GM12864 (cell line): ENCODE measurements around the gene TBC1D9.

ENCODE experiments used
- DNase-seq: peaks from one replicate; pipeline ENCODE4 v3.0.0-alpha.2; 2011; ENCODE audit warnings: low read depth
- H3K4me3 ChIP-seq: 2 replicates; pipeline ENCODE4 v1.5.1; 2011; ENCODE audit warnings: mild to moderate bottlenecking, low read depth, low read length, control low read depth
- TF ChIP-seq, protein P1 (sequence below): IDR thresholded peaks from 2 replicates; pipeline ENCODE4 v1.5.1; 2011; ENCODE audit warnings: low read depth, mild to moderate bottlenecking, moderate library complexity, low read length, control low read depth, inconsistent platforms; ENCODE audit errors: missing control alignments

Gene TBC1D9

DNA sequence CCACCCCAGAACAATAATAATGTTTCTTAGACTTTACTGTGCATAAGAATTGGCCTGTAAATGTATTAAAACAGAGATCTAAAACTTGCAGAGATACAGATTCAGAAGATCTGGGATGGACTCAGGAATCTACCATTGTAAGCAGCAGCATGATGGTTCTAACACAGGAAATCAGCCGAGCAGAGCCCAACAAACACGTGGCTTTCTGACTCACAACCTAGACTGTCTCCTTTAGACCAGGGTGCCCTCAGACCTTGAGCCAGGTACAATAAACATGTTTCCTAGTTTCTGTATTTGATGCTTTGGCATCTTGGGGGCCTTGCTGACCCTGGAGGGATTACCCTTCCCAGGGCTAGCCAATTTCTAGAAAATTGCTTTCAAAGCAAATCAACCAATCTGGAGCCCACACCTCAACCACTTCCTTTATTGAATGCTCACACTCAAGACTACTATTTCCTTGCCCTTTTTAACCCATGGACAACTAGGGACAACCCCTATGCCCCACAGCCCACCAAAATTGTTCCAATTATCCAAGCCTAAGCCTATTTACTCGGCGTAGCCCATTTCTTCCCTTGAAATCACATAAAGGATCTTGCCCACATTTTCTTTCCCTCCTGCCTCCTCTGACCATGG lies 80.5 kb downstream of the TBC1D9 start:
- H3K4me3 ChIP-seq: no peak overlapping the region
- DNase-seq: no peak
- TF ChIP-seq, protein P1, sequence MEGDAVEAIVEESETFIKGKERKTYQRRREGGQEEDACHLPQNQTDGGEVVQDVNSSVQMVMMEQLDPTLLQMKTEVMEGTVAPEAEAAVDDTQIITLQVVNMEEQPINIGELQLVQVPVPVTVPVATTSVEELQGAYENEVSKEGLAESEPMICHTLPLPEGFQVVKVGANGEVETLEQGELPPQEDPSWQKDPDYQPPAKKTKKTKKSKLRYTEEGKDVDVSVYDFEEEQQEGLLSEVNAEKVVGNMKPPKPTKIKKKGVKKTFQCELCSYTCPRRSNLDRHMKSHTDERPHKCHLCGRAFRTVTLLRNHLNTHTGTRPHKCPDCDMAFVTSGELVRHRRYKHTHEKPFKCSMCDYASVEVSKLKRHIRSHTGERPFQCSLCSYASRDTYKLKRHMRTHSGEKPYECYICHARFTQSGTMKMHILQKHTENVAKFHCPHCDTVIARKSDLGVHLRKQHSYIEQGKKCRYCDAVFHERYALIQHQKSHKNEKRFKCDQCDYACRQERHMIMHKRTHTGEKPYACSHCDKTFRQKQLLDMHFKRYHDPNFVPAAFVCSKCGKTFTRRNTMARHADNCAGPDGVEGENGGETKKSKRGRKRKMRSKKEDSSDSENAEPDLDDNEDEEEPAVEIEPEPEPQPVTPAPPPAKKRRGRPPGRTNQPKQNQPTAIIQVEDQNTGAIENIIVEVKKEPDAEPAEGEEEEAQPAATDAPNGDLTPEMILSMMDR: no peak

DNA sequence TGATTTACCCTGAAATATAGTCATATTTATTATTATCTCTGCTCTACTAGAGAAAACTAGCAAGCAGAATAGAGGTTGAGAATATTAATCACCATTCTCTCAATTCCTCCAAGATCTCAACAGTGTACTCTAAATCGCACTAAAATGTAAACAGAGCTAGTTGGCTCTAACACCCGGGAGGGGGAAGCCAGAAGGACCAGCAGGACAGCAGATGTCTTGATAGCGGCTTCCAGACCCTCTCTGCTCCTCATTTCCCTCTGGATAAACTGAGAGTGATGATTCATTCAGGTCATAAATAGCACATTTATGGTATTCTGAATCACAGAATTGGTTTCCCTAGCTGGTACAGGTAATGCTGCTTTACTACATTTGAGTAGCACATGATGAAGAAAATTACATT lies 82.5 kb downstream of the TBC1D9 start:
- TF ChIP-seq, protein P1: no peak
- DNase-seq: no peak
- H3K4me3 ChIP-seq: no peak overlapping the region

DNA sequence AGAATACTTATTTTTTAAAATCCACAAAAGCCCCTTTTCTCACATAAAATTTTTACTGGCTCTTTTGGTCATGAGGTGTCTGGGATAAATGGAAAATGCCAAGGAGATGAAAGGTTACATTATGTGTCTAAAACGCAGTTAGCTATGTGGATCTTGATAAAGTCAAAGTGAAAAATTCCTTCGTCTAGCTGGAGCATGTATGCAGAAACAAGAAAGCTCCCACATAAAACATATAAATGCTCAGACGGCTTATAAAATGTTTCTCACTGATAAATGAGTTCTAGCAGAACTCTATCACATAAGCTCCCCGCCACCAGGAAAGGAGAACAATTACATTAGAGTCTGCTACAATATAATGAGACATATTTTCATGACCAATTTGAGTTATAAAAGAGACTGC lies 83.8 kb downstream of the TBC1D9 start:
- TF ChIP-seq, protein P1: no peak
- H3K4me3 ChIP-seq: no peak overlapping the region
- DNase-seq: no peak

DNA sequence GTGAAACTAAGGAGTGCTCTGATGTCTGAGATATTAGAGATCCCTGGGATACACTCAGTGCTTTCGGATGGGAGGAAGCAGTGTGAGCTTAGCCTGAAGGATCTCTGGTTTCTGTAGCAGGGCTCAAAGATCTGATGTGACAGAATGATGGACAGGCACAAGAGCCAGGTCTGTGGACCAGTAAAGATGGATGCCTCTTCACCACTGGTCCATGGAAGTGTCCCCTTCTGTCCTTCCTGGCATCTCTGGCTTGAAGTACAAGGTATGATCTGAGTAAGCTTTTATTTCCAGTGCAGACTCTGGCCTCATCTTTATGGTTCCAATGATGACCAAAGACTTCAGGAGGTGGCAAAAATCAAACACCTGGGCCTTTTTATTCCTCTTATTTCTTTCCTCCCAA lies 88.1 kb downstream of the TBC1D9 start:
- DNase-seq: no peak
- TF ChIP-seq, protein P1: no peak
- no peak overlapping the region for H3K4me3 ChIP-seq

DNA sequence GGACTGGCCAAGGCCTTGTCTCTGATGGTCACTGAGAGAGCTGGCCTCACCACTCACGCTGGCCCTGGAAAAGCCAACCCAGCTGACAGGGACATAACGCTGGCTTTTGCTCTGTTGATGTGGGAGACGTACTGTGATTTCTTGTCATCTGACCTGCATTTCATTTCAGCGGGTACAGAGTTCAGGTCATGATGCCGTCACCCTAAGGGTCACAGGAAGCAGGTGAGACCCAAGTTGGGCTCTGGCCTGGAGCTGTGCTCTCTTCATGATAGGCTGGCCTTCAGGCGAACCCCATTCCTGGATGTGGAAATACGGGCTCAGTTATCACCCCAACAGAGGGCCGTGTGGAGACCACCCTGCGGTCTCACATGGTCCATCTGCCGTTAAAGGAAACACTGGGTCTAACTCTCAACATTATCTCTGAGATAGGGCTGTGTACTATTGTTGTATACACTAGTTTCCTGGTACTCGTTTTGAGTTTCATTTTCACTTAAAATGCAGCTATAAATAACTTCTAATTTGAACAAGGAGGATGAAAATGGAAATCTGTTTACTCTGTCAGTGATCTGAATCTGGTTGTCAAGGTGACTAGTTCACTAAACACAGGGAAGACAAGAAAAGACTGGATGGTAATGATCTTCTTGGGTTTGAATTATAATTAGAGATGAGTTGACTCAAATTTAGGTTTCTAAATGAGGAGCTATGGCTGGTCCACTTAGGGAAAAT lies 89.1 kb downstream of the TBC1D9 start:
- TF ChIP-seq, protein P1: no peak
- peak; percentile 4 for DNase-seq
- H3K4me3 ChIP-seq: no peak overlapping the region

DNA sequence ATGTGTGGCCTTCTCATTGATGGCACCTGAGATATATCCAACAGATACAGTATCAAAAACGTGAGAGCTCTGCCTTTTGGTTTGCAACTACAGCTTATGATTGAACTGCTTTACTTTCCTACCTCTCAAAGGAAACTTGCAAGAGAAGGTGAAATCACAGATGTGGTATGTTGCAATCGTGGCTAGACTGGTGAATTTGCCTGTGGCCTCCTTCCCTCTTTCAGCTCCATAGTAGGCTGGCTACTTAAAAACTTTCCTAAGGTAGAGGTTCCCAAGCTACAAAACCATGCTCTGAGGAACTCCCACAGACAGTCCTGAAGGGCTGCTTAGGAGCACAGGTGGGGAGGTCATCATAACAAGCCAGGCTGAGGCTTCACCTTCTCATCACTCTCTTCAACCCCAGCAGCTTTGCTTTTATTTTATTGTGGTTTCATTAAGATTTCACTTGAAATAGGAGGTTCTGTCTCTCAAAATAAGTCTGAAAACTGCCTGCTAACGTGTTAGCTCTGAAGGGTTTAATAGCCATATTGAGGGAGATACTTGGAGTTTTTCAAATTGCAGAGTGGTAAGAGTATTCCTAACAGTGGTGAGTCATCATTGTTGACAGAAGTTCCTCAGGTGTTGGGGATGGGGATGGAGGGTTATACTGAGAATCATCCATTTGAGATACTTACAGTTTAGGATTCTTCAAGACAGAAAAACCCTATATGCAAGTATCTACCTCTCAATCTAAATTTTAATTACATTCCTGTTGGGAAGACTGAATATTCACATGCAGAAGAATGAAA lies 93.9 kb downstream of the TBC1D9 start:
- TF ChIP-seq, protein P1: no peak
- no peak for DNase-seq
- no peak overlapping the region for H3K4me3 ChIP-seq
